Breast epithelium (tissue), 4 donors: Measurements from ENCODE around the gene C1RL. TPM values are rescaled to one million over a fixed set of nuclear protein-coding genes. Genes with fewer than 3 reads are reported as not detected.

Experiments used
- DNase-seq, 2 donors: peaks; one replicate each; pipeline ENCODE4 v3.0.0-alpha.2; 2019; ENCODE audit warnings: low spot score in 2 of 2
- H3K27ac ChIP-seq, 2 donors: fragments of 200-600 bp; sonication (generic) in 1 of 2; one replicate each; pipeline ENCODE4 v1.5.1; 2016 to 2019; ENCODE audit warnings: mild to moderate bottlenecking in 1 of 2
- H3K27me3 ChIP-seq, 2 donors: fragments of 200-600 bp; sonication (generic) in 1 of 2; one replicate each; pipeline versions ENCODE4 v1.5.1 to v1.6.0; 2017 to 2019; ENCODE audit warnings: control low read depth in 1 of 2, mild to moderate bottlenecking in 1 of 2
- H3K36me3 ChIP-seq: fragments of 200-600 bp; one replicate; pipeline ENCODE4 v1.5.1; 2019
- H3K4me1 ChIP-seq, 2 donors: fragments of 200-600 bp; sonication (generic); one replicate each; pipeline ENCODE4 v1.5.1; 2016 to 2019; ENCODE audit warnings: control low read depth in 1 of 2
- H3K4me3 ChIP-seq, 3 donors: fragments of 200-600 bp; sonication (generic); 1 replicate in 2 of 3; 2 replicates in 1 of 3; pipeline ENCODE4 v1.5.1; 2016 to 2019; ENCODE audit warnings: mild to moderate bottlenecking in 3 of 3, moderate library complexity in 2 of 3
- H3K9me3 ChIP-seq, 2 donors: fragments of 200-600 bp; sonication (generic) in 1 of 2; one replicate each; pipeline ENCODE4 v1.5.1; 2016 to 2019; ENCODE audit warnings: control low read depth in 1 of 2
- POLR2A ChIP-seq: fragments of 450-650 bp; IDR thresholded peaks from one replicate; pipeline ENCODE4 v1.6.1; 2016; ENCODE audit warnings: antibody characterized with exemption, mild to moderate bottlenecking, moderate library complexity
- POLR2AphosphoS5 ChIP-seq, 3 donors: sonication (generic); formaldehyde crosslinking; IDR thresholded peaks; one replicate each; pipeline ENCODE4 v1.6.1; 2017; ENCODE audit warnings: antibody characterized with exemption in 3 of 3
- intact Hi-C: fragments of 100-400 bp; cut with DNase I; formaldehyde crosslinking; loops from one replicate; pipeline ENCODE4 v1.15.1; 2023; ENCODE audit warnings: low total_unique reads
- total RNA-seq, 3 donors: library from RNA; depleted of rRNA; stranded (reverse); fragments of >200 nt; gene quantifications; one replicate each; pipeline ENCODE4 v1.1.0, GENCODE V29; 2016
- TF ChIP-seq, protein P1 (sequence below), 3 donors: fragments of 450-650 bp; IDR thresholded peaks; one replicate each; pipeline ENCODE4 v1.5.1; 2016 to 2017; ENCODE audit warnings: antibody characterized with exemption in 3 of 3, mild to moderate bottlenecking in 3 of 3, moderate library complexity in 3 of 3

C1RL gene
- total RNA-seq, 3 donors from 2014 or later, result 80.6 to 138 (median 124) TPM

DNA sequence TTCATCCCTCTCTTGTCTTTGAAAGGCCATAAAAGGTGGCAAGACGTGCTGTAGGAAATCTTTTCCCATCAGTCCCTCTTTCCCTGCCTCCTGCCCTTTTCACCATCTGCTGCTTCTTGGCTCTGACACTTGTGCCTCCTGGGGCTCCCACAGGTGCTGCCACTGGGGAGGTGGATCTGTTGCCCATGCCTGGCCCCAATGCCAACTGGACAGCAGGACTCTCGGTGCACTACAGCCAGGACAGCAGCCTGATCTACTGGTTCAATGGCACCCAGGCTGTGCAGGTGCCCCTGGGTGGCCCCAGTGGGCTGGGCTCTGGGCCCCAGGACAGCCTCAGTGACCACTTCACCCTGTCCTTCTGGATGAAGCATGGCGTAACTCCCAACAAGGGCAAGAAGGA, 27.7 kb upstream of the C1RL start:
- H3K4me3 ChIP-seq, result no peak overlapping the region
- no peaks in the 10 kb centered on the region for H3K27me3 ChIP-seq
- TF ChIP-seq POLR2AphosphoS5 (IDR thresholded peaks at IDR 0.05), result no peak
- H3K27ac ChIP-seq, result no peak overlapping the region
- DNase-seq, result no peak
- H3K9me3 ChIP-seq, result no peaks in the 10 kb centered on the region
- no peaks in the 10 kb centered on the region for H3K36me3 ChIP-seq
- intact Hi-C loops, result no loop called here
- H3K4me1 ChIP-seq, result no peaks in the 10 kb centered on the region

DNA sequence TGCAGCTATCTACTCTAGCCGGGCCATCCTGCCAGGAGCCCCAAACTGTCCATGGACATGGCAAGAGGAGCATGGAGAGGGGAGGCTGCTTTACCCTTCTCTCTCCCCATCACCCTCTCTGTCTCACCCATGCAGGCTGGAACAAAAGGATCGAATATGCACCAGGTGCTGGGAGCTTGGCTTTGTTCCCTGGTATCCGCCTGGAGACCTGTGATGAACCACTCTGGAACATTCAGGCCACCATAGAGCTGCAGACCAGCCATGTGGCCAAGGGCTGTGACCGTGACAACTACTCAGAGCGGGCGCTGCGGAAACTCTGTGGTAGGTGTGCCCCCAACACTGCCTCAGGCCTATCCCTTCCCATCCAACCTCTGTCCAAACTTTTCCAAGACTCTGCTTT, 27.1 kb upstream of the C1RL start:
- no peaks in the 10 kb centered on the region for H3K4me1 ChIP-seq
- DNase-seq, result no peak
- intact Hi-C loops, result no loop called here
- H3K4me3 ChIP-seq, result no peak overlapping the region
- H3K27me3 ChIP-seq, result no peaks in the 10 kb centered on the region
- no peak overlapping the region for H3K27ac ChIP-seq
- H3K36me3 ChIP-seq, result no peaks in the 10 kb centered on the region
- TF ChIP-seq, protein P1, sequence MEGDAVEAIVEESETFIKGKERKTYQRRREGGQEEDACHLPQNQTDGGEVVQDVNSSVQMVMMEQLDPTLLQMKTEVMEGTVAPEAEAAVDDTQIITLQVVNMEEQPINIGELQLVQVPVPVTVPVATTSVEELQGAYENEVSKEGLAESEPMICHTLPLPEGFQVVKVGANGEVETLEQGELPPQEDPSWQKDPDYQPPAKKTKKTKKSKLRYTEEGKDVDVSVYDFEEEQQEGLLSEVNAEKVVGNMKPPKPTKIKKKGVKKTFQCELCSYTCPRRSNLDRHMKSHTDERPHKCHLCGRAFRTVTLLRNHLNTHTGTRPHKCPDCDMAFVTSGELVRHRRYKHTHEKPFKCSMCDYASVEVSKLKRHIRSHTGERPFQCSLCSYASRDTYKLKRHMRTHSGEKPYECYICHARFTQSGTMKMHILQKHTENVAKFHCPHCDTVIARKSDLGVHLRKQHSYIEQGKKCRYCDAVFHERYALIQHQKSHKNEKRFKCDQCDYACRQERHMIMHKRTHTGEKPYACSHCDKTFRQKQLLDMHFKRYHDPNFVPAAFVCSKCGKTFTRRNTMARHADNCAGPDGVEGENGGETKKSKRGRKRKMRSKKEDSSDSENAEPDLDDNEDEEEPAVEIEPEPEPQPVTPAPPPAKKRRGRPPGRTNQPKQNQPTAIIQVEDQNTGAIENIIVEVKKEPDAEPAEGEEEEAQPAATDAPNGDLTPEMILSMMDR (IDR thresholded peaks at IDR 0.05), result no peak
- no peaks in the 10 kb centered on the region for H3K9me3 ChIP-seq

DNA sequence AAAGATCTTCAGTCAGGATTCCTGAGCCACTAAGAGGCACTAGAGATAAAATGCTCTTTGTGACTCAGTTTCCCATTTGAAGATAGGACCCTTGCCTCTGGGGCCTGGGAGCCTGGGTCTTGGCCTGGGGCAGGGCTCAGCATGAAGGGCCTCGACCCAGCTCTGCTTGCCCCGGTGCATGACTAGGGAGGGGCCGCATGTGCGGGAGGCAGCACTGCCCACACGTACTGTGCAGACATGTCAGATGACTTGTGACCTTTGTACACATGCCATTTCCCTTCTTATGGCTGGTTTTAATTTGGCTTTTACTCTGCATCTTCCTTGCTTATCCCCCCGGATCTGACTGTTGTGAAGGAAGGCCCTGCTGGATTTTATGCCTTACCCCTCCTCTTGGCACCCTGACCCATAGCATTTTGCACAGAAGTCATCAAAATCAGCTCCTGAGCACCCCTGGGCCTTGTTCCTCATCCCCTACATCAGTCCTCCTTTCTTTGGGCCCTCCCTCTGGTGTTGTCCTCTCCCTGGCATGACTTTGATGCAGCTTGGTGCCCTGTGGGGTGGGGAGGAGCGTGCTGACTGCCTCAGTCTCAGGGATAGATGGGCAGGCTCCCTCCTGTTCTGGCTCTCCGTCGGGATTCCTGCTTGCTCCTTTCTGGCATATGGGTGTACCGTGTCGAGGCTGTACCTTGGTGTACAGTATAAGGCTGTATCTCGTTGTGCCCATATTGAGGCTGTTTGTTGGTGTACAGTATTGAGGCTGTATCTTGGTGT, 25.6 kb upstream of the C1RL start:
- Histone ChIP-seq H3K27ac (no peak overlapping the region), H3K36me3 (no peaks in the 10 kb centered on the region), H3K4me3 (no peak overlapping the region), H3K9me3 (no peaks in the 10 kb centered on the region), H3K27me3 (no peaks in the 10 kb centered on the region), H3K4me1 (no peaks in the 10 kb centered on the region)
- intact Hi-C loops, result no loop called here
- TF ChIP-seq POLR2AphosphoS5 (IDR thresholded peaks at IDR 0.05) (no peak), POLR2A (no peak)
- TF ChIP-seq, protein P1 (IDR thresholded peaks at IDR 0.05), result no peak
- DNase-seq, result no peak

DNA sequence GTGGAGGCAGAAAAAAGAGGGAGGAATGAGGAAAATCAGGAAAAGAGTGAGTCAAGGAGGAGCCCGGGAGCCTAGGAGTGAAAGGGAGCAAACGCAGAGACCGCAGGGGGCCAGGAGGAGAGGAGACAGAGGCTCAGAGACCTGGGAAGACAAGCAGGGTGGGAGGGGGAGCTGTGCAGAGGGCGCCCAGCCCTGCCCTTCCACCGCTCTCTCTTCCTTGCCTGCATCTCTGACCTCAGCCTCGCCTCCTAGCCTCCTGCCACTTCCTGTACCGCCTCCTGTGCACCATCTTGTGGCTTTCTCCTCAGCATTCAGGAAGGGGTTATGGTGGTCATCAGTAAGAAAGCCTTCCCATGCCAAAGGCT, 22.5 kb upstream of the C1RL start:
- TF ChIP-seq POLR2A, result no peak
- TF ChIP-seq, protein P1 (IDR thresholded peaks at IDR 0.05), result no peak
- no peak for TF ChIP-seq POLR2AphosphoS5 (IDR thresholded peaks at IDR 0.05)
- H3K36me3 ChIP-seq, result no peaks in the 10 kb centered on the region
- no peak for DNase-seq
- H3K9me3 ChIP-seq, result no peaks in the 10 kb centered on the region
- intact Hi-C loops, result no loop called here
- H3K4me1 ChIP-seq, result no peaks in the 10 kb centered on the region
- peak overlapping the region; percentile 85 to 93 for H3K27ac ChIP-seq
- H3K4me3 ChIP-seq, result peak overlapping the region in 2 of 3 donors; percentile 76 to 90
- H3K27me3 ChIP-seq, result no peaks in the 10 kb centered on the region

DNA sequence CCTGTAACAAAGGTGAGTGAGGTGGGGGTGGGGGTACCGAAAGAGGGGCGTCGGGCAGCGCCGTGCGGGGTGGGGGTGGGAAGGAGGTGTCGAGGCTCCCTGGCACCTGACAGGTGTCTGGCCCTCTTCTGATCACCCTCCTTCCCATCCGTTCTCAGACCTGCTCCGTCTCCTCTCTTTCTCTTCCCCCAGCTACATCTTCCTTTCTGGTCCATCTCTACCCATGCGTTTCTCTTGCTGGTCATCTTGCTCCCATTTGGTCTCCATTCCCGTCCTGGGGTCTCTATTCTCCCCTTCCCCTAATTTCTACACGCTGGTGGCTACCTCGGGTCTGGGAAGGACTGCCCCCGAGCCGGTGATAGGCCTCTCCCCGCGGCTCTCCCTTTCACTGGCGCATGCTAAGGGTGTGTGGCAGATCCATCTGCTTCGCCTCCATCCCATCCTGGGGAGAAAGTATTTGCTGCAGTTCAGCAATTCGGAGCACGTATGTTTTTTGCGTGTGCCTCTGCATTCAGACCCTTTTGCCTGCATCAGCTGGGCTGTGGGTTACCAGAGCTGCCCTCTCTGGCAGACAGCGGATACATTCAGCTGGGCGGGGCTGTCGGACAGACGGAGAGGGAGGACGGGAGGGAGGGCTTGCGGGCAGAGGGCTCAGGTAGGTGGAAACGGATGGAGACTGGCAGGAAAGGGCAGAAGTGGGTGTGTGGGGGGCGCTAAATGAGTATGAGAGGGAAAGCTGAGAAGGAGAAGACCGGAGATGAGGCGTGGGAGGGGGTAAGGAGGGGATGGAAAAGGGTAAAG, 21.9 kb upstream of the C1RL start:
- peak in 1 of 2 donors; percentile 53 for DNase-seq
- TF ChIP-seq POLR2A, result no peak
- TF ChIP-seq POLR2AphosphoS5 (IDR thresholded peaks at IDR 0.05), result no peak
- TF ChIP-seq, protein P1 (IDR thresholded peaks at IDR 0.05), result no peak
- Histone ChIP-seq H3K27me3 (no peaks in the 10 kb centered on the region), H3K27ac (peak overlapping the region; percentile 85 to 93), H3K9me3 (no peaks in the 10 kb centered on the region), H3K4me3 (peak overlapping the region; percentile 48 to 90 (median 76)), H3K4me1 (no peaks in the 10 kb centered on the region), H3K36me3 (no peaks in the 10 kb centered on the region)
- intact Hi-C loops, result no loop called here
